ENCODE data around the gene LENG9. TPM values are rescaled to one million over a fixed set of nuclear protein-coding genes. Genes with fewer than 3 reads are reported as not detected.

The LENG9 gene
- total RNA-seq, 1 donor from 2014 or later = 2.9 TPM

- intact Hi-C loops (cut with DNase I) = no loop called here
- no peak for DNase-seq (ENCODE audit: low spot score)
Observed at GRCh38 chr19:54415208-54415900, 48.2 kb downstream of the LENG9 start, which contains the start of gene TTYH1. TTYH1 (plus strand) TSS chr19:54415464; CDS start chr19:54415553, 89 bp downstream.

DNA sequence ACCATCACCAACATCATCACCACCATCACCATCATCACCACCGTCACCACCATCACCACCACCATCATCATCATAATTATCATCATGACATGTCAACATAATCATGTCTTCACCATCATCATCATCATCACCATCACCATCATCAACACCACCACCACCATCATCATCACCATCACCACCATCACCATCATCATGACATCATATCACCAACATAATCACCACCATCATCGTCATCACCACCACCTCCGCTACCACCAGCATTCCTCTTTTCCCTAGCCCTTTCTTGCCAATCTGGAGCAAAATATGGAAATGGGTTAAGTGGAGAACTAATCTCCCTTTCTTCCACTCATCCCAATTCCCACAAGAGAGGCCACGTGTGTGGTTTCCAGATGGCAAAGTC lies 49.4 kb downstream of the LENG9 start:
- DNase-seq (ENCODE audit: low spot score) = no peak
- intact Hi-C loops (cut with DNase I) = no loop called here

- intact Hi-C loops (cut with DNase I) = no loop called here
- no peak for DNase-seq (ENCODE audit: low spot score)
Observed at GRCh38 chr19:54412877-54413276, 50.7 kb downstream of the LENG9 start.

Other genes starting within 250 kb of the LENG9 start
- 2.7 TPM for gene LILRB3, start 240.8 kb downstream of the LENG9 start, total RNA-seq
- gene LILRA6, start 221.0 kb downstream of the LENG9 start, total RNA-seq = 2.7 TPM
- gene LILRB5, start 206.5 kb downstream of the LENG9 start, total RNA-seq = 4.4 TPM
- 2.8 TPM for gene LILRB2, start 182.7 kb downstream of the LENG9 start, total RNA-seq
- 2.1 TPM for gene LILRA5, start 150.6 kb downstream of the LENG9 start, total RNA-seq
- not detected for gene LILRA4, start 124.6 kb downstream of the LENG9 start, total RNA-seq
- gene LAIR1, start 98.8 kb downstream of the LENG9 start, total RNA-seq = 5.1 TPM
- 1.3 TPM for gene TTYH1, start 48.3 kb downstream of the LENG9 start, total RNA-seq
- gene LENG8, start 14.6 kb downstream of the LENG9 start, total RNA-seq = 86.5 TPM
- gene CDC42EP5, start 9.5 kb upstream of the LENG9 start, total RNA-seq = 14.2 TPM
- gene LAIR2, start 39.1 kb upstream of the LENG9 start, total RNA-seq = not detected
- 1.3 TPM for gene LILRA2, start 110.0 kb upstream of the LENG9 start, total RNA-seq
- gene LILRA1, start 129.9 kb upstream of the LENG9 start, total RNA-seq = 0.51 TPM
- 1.5 TPM for gene LILRB1, start 166.7 kb upstream of the LENG9 start, total RNA-seq
- 1.2 TPM for gene LILRB4, start 199.2 kb upstream of the LENG9 start, total RNA-seq